Measurements from ENCODE around the gene ANKS1B. TPM values are rescaled to one million over a fixed set of nuclear protein-coding genes. Genes with fewer than 3 reads are reported as not detected.

The ANKS1B gene
- total RNA-seq (2021; ENCODE audit: unreplicated experiment) (9.7 TPM), Bru-seq, nascent RNA (percentile 55 among the genes with signal in this experiment), BruChase-seq, experiment 1, labeled RNA remaining after a 2-hour chase (percentile 52 among the genes with signal in this experiment), BruChase-seq, experiment 2, labeled RNA remaining after a 6-hour chase (percentile 47 among the genes with signal in this experiment)
- polyA plus RNA-seq (2012; ENCODE audit: insufficient read length): 3.8 TPM
- long read RNA-seq, partial matches to known transcripts: 3 of 5 reads
- long read RNA-seq, other reads (novel, unspliced or antisense): 2 of 5 reads

GRCh38 chr12:99984271-99985128, at the start of gene ANKS1B:
Gene ANKS1B, minus strand, starts transcription at chr12:99984936. Its CDS starts 699 bp downstream, at chr12:99984237.
- Histone ChIP-seq H3K27ac (ENCODE audit: low read length) (peak within 1 kb of the TSS; percentile 81), H3K36me3 (ENCODE audit: control insufficient read depth, insufficient read depth, low read length) (no peaks in the 10 kb centered on the region), H3K4me3 (ENCODE audit: low read depth in 2 of 2, low read length in 2 of 2) (peak within 1 kb of the TSS; percentile 60 to 86), H3K27me3 (ENCODE audit: control insufficient read depth, insufficient read depth, low read length) (no peaks in the 10 kb centered on the region), H3K9me3 (ENCODE audit: control insufficient read depth, insufficient read depth, low read depth, low read length) (no peaks in the 10 kb centered on the region), H3K4me1 (ENCODE audit: control insufficient read depth, insufficient read depth, low read length) (peaks cover 11% of the 10 kb centered on the region; the same call in 1 of the 2 replicates)
- ChIA-PET POLR2A (interaction anchor here (0.6 kb wide), 1 partner anchor 48 kb away, joined by 5 read pairs; no protein-coding TSS in a partner anchor), CTCF (interaction anchor here (0.7 kb wide), 1 partner anchor 146 kb away, joined by 3 read pairs; no protein-coding TSS in a partner anchor)
- intact Hi-C loops (cut with micrococcal nuclease; ENCODE audit: unreplicated experiment) (no loop called here), in situ Hi-C loops (cut with HindIII; ENCODE audit: low pct_unique_long_range_greater_than_20kb, low sequenced_read_pairs) (no loop called here)
- DNase-seq (ENCODE audit: low read depth, low spot score) (no peak), ATAC-seq (peak; percentile 97)
- BruUV-seq (replicated peaks): no TSS peak
- TF ChIP-seq TCF7L2 (IDR thresholded peaks at IDR 0.05; ENCODE audit: low read depth, low read length) (no peak), POLR2AphosphoS5 (IDR thresholded peaks at IDR 0.05; ENCODE audit: low read depth, low read length) (no peak), REST (IDR thresholded peaks at IDR 0.05; ENCODE audit: insufficient read depth in 1 of 2, low read depth in 2 of 2, low read length in 1 of 2) (no peak), CTCF (IDR thresholded peaks at IDR 0.05) (no peak), SIN3A (IDR thresholded peaks at IDR 0.05; ENCODE audit: borderline replicate concordance, insufficient read depth, low read depth, low read length) (no peak)

GRCh38 chr12:100031836-100032235, 47.1 kb upstream of the ANKS1B start:
- DNase-seq (ENCODE audit: low read depth, low spot score) (no peak), ATAC-seq (no peak)
- TF ChIP-seq SIN3A (IDR thresholded peaks at IDR 0.05; ENCODE audit: borderline replicate concordance, insufficient read depth, low read depth, low read length): no peak
- TF ChIP-seq POLR2AphosphoS5 (IDR thresholded peaks at IDR 0.05; ENCODE audit: low read depth, low read length): no peak
- TF ChIP-seq CTCF (IDR thresholded peaks at IDR 0.05): no peak
- no peak for TF ChIP-seq REST (IDR thresholded peaks at IDR 0.05; ENCODE audit: insufficient read depth in 1 of 2, low read depth in 2 of 2, low read length in 1 of 2)
- TF ChIP-seq TCF7L2 (IDR thresholded peaks at IDR 0.05; ENCODE audit: low read depth, low read length): no peak
- Histone ChIP-seq H3K9me3 (ENCODE audit: control insufficient read depth, insufficient read depth, low read depth, low read length) (no peaks in the 10 kb centered on the region), H3K4me3 (ENCODE audit: low read depth in 2 of 2, low read length in 2 of 2) (no peak overlapping the region), H3K36me3 (ENCODE audit: control insufficient read depth, insufficient read depth, low read length) (peaks cover 2% of the 10 kb centered on the region), H3K27me3 (ENCODE audit: control insufficient read depth, insufficient read depth, low read length) (no peaks in the 10 kb centered on the region), H3K4me1 (ENCODE audit: control insufficient read depth, insufficient read depth, low read length) (no peaks in the 10 kb centered on the region), H3K27ac (ENCODE audit: low read length) (no peak overlapping the region)
- no TSS peak for BruUV-seq (replicated peaks)
- intact Hi-C loops (cut with micrococcal nuclease; ENCODE audit: unreplicated experiment): no loop called here
- CTCF ChIA-PET: no interaction called here
- in situ Hi-C loops (cut with HindIII; ENCODE audit: low pct_unique_long_range_greater_than_20kb, low sequenced_read_pairs): no loop called here
- POLR2A ChIA-PET: no interaction called here
